Esophagus muscularis mucosa (tissue), 4 donors: ENCODE data around the gene GP2. TPM values are rescaled to one million over a fixed set of nuclear protein-coding genes. Genes with fewer than 3 reads are reported as not detected.
"Not testable (repeated sequence)": the region's sequence is repeated elsewhere in the genome, so short reads cannot be mapped to it uniquely, and the experiment has no call there.

Experiments
- DNase-seq: peaks from one replicate; pipeline ENCODE4 v3.0.0-alpha.2; 2017; ENCODE audit errors: extremely low spot score
- H3K27ac ChIP-seq, 4 donors: fragments of 200-600 bp; sonication (generic); replicated peaks in 1 of 4; 1 replicate in 3 of 4; 2 replicates in 1 of 4; pipeline ENCODE4 v1.5.1; 2016 to 2019; ENCODE audit warnings: mild to moderate bottlenecking in 1 of 4
- H3K27me3 ChIP-seq, 4 donors: fragments of 200-600 bp; sonication (generic); one replicate each; pipeline versions ENCODE4 v1.5.1 to v1.6.0; 2016 to 2019
- H3K36me3 ChIP-seq, 4 donors: fragments of 200-600 bp; sonication (generic); one replicate each; pipeline ENCODE4 v1.5.1; 2016 to 2019
- H3K4me1 ChIP-seq, 4 donors: fragments of 200-600 bp; sonication (generic); one replicate each; pipeline ENCODE4 v1.5.1; 2016 to 2019
- H3K4me3 ChIP-seq, 4 donors: fragments of 200-600 bp; sonication (generic); 1 replicate in 2 of 4; 2 replicates in 2 of 4; pipeline ENCODE4 v1.5.1; 2016 to 2019; ENCODE audit warnings: mild to moderate bottlenecking in 4 of 4, moderate library complexity in 1 of 4
- H3K9me3 ChIP-seq, 4 donors: fragments of 200-600 bp; sonication (generic); 1 replicate in 3 of 4; 2 replicates in 1 of 4; pipeline ENCODE4 v1.5.1; 2016 to 2019
- EP300 ChIP-seq: sonication (generic); formaldehyde crosslinking; IDR thresholded peaks from one replicate; pipeline ENCODE4 v1.6.1; 2017; ENCODE audit warnings: antibody characterized with exemption
- POLR2A ChIP-seq: fragments of 450-650 bp; IDR thresholded peaks from one replicate; pipeline ENCODE4 v1.6.1; 2017; ENCODE audit warnings: antibody characterized with exemption, moderate library complexity, mild to moderate bottlenecking, low read depth
- POLR2AphosphoS5 ChIP-seq, 2 donors: sonication (generic); formaldehyde crosslinking; IDR thresholded peaks; one replicate each; pipeline ENCODE4 v1.6.1; 2017; ENCODE audit warnings: antibody characterized with exemption in 2 of 2
- WGBS: methylation state at CpG from one replicate; pipeline ENCODE4 v1.1.5; 2018; 5-methylcytosine and 5-hydroxymethylcytosine counted together
- intact Hi-C: fragments of 100-400 bp; cut with DNase I; formaldehyde crosslinking; loops from one replicate; pipeline ENCODE4 v1.15.1; 2023
- total RNA-seq, 4 donors: library from RNA; depleted of rRNA; stranded (reverse); fragments of >200 nt; gene quantifications; one replicate each; pipeline versions ENCODE4 v1.1.0 to v1.2.1, GENCODE V29; 2016
- TF ChIP-seq, protein P1 (sequence below), 3 experiments: fragments of 200-600 bp in 2 of 3; fragments of 450-650 bp in 1 of 3; sonication (generic) in 2 of 3; IDR thresholded peaks; one replicate each; pipeline ENCODE4 v1.5.1; 2017 to 2019; ENCODE audit warnings: antibody characterized with exemption in 3 of 3, mild to moderate bottlenecking in 2 of 3, moderate library complexity in 1 of 3

GP2 gene
- total RNA-seq, 4 donors from 2014 or later: not detected

DNA sequence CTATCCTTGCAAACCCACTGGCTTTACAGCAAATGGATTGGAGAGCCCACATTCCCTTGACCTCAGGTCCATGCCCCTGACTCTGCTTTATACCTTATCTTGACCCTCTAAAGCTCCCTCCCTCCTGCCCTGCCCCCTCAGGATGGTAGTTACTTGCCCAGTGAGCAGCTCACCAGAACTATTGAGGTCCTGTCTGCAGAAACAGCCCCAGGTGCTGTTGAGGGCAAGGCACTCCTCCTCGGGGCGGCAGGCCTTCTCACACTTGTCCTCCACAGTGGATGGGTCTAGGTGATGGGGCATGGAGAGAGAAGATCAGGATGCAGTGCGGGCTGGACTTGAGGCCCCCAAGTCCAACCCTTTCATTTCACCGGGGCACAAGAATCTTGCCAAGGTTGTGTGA lies 4.6 kb downstream of the GP2 start:
- WGBS: 92% methylated on average over 4 of the region's 4 CpGs
- intact Hi-C loops: loop anchor here (10.0 kb wide), 1 partner anchor 62 kb away; no protein-coding TSS in a partner anchor
- H3K27me3 ChIP-seq: peaks cover 0 to 3% (median 0%) of the 10 kb centered on the region in 4 donors
- H3K4me1 ChIP-seq: no peaks in the 10 kb centered on the region
- H3K9me3 ChIP-seq: no peaks in the 10 kb centered on the region
- DNase-seq: no peak
- H3K4me3 ChIP-seq: no peak overlapping the region
- H3K36me3 ChIP-seq: no peaks in the 10 kb centered on the region
- H3K27ac ChIP-seq: no peak overlapping the region
- no peak for TF ChIP-seq EP300
- no peak for TF ChIP-seq POLR2A

DNA sequence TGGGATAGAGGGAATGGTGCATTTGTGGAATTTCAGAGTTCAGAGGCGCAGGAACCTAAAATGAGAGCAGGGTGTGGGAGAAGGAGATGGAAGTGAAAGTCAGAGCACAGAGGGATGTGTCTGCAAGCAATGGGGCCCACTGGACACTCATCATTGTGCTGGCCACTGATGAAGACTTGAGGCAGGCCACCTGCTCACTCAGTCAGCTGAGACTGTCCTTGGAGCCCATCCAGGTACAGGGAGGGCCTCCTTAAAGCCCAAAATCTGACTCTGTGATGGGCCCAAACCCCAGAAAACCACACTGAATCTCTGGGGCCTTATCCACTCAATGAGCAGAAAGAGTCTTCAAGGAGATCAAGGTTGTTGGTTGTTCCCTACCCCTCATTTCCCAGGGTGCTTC lies 5.6 kb downstream of the GP2 start:
- intact Hi-C loops: loop anchor here (10.0 kb wide), 1 partner anchor 63 kb away; no protein-coding TSS in a partner anchor
- H3K27me3 ChIP-seq: peaks cover 0 to 3% (median 0%) of the 10 kb centered on the region in 4 donors
- no peaks in the 10 kb centered on the region for H3K36me3 ChIP-seq
- TF ChIP-seq, protein P1, sequence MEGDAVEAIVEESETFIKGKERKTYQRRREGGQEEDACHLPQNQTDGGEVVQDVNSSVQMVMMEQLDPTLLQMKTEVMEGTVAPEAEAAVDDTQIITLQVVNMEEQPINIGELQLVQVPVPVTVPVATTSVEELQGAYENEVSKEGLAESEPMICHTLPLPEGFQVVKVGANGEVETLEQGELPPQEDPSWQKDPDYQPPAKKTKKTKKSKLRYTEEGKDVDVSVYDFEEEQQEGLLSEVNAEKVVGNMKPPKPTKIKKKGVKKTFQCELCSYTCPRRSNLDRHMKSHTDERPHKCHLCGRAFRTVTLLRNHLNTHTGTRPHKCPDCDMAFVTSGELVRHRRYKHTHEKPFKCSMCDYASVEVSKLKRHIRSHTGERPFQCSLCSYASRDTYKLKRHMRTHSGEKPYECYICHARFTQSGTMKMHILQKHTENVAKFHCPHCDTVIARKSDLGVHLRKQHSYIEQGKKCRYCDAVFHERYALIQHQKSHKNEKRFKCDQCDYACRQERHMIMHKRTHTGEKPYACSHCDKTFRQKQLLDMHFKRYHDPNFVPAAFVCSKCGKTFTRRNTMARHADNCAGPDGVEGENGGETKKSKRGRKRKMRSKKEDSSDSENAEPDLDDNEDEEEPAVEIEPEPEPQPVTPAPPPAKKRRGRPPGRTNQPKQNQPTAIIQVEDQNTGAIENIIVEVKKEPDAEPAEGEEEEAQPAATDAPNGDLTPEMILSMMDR (IDR thresholded peaks at IDR 0.05): no peak
- TF ChIP-seq POLR2A (no peak), POLR2AphosphoS5 (IDR thresholded peaks at IDR 0.05) (no peak), EP300 (no peak)
- no peak for DNase-seq
- whole genome bisulfite sequencing: 88% methylated on average over 1 of the region's 1 CpG
- no peaks in the 10 kb centered on the region for H3K4me1 ChIP-seq
- no peaks in the 10 kb centered on the region for H3K9me3 ChIP-seq
- no peak overlapping the region for H3K27ac ChIP-seq
- no peak overlapping the region for H3K4me3 ChIP-seq

DNA sequence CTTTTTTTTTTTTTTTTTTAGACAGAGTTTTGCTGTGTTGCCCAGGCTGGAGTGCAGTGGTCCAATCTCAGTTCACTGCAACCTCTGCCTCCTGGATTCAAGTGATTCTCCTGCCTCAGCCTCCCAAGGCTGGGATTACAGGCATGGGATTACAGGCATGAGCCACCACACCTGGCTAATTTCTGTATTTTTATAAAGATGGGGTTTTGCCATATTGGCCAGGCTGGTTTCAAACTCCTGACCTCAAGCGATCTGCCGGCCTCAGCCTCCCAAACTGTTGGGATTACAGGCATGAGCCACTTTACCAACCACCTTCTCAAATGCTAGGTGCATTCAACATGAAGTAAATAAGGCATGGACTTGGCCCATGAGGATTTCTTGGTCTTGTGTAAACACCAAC lies 6.3 kb downstream of the GP2 start:
- H3K36me3 ChIP-seq, H3K4me3 ChIP-seq, H3K27me3 ChIP-seq, H3K27ac ChIP-seq, H3K4me1 ChIP-seq, H3K9me3 ChIP-seq, DNase-seq: not testable (repeated sequence)
- intact Hi-C loops: loop anchor here (10.0 kb wide), 1 partner anchor 64 kb away; no protein-coding TSS in a partner anchor
- 94% methylated on average over 2 of the region's 2 CpGs for WGBS

DNA sequence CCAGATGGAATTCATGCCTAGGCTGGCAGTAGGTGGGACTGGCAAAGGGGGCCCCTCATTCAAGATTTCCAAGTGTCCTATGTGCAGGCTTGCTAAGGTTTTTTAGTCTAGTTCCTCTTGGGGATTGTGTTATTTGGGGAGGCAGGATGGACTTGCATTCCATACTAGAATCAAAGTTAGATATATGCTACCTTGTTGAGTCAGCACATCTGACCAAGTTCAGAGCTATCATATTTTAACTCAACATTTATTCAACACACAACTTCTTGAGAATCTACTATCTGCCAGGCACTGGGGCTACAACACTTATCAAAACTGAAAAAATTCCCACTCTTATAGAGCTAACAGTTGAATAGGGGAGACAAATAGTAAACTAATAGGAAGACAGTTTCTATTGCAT lies 6.7 kb downstream of the GP2 start:
- Histone ChIP-seq H3K36me3 (no peaks in the 10 kb centered on the region), H3K9me3 (no peaks in the 10 kb centered on the region), H3K27me3 (no peaks in the 10 kb centered on the region), H3K4me1 (no peaks in the 10 kb centered on the region), H3K4me3 (no peak overlapping the region), H3K27ac (no peak overlapping the region)
- TF ChIP-seq POLR2AphosphoS5 (IDR thresholded peaks at IDR 0.05): no peak
- no peak for TF ChIP-seq EP300
- no peak for TF ChIP-seq POLR2A
- TF ChIP-seq, protein P1 (IDR thresholded peaks at IDR 0.05): no peak
- intact Hi-C loops: loop anchor here (10.0 kb wide), 1 partner anchor 64 kb away; no protein-coding TSS in a partner anchor
- DNase-seq: no peak

DNA sequence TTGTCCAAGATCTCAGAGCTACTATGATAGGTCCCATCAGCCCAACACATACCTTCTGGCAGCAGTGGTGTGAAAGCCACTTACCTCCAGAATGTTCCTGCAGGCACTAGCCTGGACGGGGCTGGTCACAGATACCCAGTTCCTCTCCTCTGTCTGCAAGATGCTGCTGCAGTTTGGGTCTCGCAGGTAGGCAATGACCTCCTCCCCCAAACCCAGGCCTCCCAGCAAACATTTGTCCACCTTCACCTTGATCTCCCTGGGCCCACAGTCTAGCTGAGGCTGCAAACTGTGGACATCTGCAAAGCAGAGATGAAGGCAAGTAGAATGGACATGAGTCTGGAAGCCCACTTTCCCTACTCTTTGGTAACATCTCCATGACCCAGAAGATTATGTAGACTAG lies 7.1 kb downstream of the GP2 start:
- H3K4me3 ChIP-seq: no peak overlapping the region
- no peak for DNase-seq
- H3K27ac ChIP-seq: no peak overlapping the region
- TF ChIP-seq POLR2AphosphoS5 (IDR thresholded peaks at IDR 0.05) (no peak), EP300 (no peak), POLR2A (no peak)
- TF ChIP-seq, protein P1 (IDR thresholded peaks at IDR 0.05): no peak
- H3K36me3 ChIP-seq: no peaks in the 10 kb centered on the region
- WGBS: 68% methylated on average over 2 of the region's 2 CpGs
- H3K27me3 ChIP-seq: no peaks in the 10 kb centered on the region
- no peaks in the 10 kb centered on the region for H3K4me1 ChIP-seq
- intact Hi-C loops: loop anchor here (10.0 kb wide), 1 partner anchor 65 kb away; no protein-coding TSS in a partner anchor
- H3K9me3 ChIP-seq: no peaks in the 10 kb centered on the region

DNA sequence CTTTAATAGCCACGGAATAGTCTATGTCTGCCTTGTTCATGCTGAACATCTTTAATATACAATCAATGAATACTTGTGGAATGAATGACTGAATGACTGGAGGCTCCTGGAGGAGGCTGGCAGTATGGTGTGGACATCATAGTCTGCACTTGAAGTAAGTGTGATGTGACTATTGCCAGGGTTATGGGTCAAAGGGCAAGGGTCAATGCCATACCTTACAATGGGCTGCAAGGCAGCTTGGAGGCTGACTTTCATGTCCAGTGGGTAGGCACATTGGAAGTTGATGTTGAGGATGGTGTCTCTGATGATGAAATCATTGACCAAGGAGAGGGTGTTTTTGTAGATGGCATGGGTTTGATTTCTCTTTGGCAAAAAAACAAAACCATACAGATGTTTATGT lies 7.9 kb downstream of the GP2 start:
- no peaks in the 10 kb centered on the region for H3K9me3 ChIP-seq

More for the DNA sequence above, 7.9 kb downstream of the GP2 start:
- WGBS: 81% methylated on average over 1 of the region's 1 CpG
- H3K4me3 ChIP-seq: no peak overlapping the region
- H3K36me3 ChIP-seq: no peaks in the 10 kb centered on the region
- intact Hi-C loops: no loop called here
- TF ChIP-seq POLR2AphosphoS5 (IDR thresholded peaks at IDR 0.05) (no peak), EP300 (no peak), POLR2A (no peak)
- TF ChIP-seq, protein P1 (IDR thresholded peaks at IDR 0.05): no peak
- no peaks in the 10 kb centered on the region for H3K27me3 ChIP-seq
- DNase-seq: no peak
- no peak overlapping the region for H3K27ac ChIP-seq
- no peaks in the 10 kb centered on the region for H3K4me1 ChIP-seq
